A549 (cell line): ENCODE measurements around the gene XYLT1. TPM values are rescaled to one million over a fixed set of nuclear protein-coding genes. Genes with fewer than 3 reads are reported as not detected.

Experiments
- ATAC-seq, 2 experiments: fragments of 200-7000 bp in 1 of 2; fragments of >200 bp in 1 of 2; cut with Nextera tagmentation in 1 of 2; cut with Tn5 transposase in 1 of 2; 3 replicates each; pipeline versions ENCODE4 v1.8.0 to v1.9.1; 2018 to 2020; ENCODE audit warnings: mild to moderate bottlenecking in 1 of 2, moderate library complexity in 1 of 2
- CTCF ChIA-PET: fragments of 300-600 bp; sonication (Branson Sonifier 250); formaldehyde crosslinking; extraction: SDS; loops from one replicate; lab custom pipeline; 2021; ENCODE audit warnings: antibody characterized with exemption, inconsistent platforms; lab: Yijun Ruan, JAX
- POLR2A ChIA-PET: fragments of 350-600 bp; formaldehyde crosslinking; extraction: SDS; loops from one replicate; lab custom pipeline; 2021; ENCODE audit warnings: antibody characterized with exemption, inconsistent platforms; lab: Yijun Ruan, JAX
- DNase-seq, 2 experiments: peaks; one replicate each; pipeline versions ENCODE4 v3.0.0 to v3.0.0-alpha.2; 2011 to 2016; ENCODE audit warnings: low read depth in 1 of 2, low spot score in 1 of 2
- FAIRE-seq: peaks from 2 replicates; lab custom pipeline; 2011; peaks lifted over from hg19 to GRCh38; lab: Jason Lieb, UNC
- H3K27ac ChIP-seq, 2 experiments: fragments of >200 bp; sonication (Bioruptor Twin); formaldehyde crosslinking; 3 replicates each; pipeline ENCODE4 v1.5.1; 2016 to 2017
- H3K4me1 ChIP-seq: fragments of >200 bp; sonication (Bioruptor Twin); formaldehyde crosslinking; 3 replicates; pipeline ENCODE4 v1.6.1; 2016
- H3K4me2 ChIP-seq: fragments of >200 bp; sonication (Bioruptor Twin); formaldehyde crosslinking; 3 replicates; pipeline ENCODE4 v1.6.1; 2016
- H3K4me3 ChIP-seq: fragments of >200 bp; sonication (Bioruptor Twin); formaldehyde crosslinking; 3 replicates; pipeline ENCODE4 v1.5.1; 2016
- H3K9me3 ChIP-seq: fragments of >200 bp; sonication (Bioruptor Twin); formaldehyde crosslinking; 3 replicates; pipeline ENCODE4 v1.6.1; 2016
- ATOH8 ChIP-seq: fragments of 250-450 bp; sonication (Bioruptor Pico); IDR thresholded peaks from 2 replicates; pipeline ENCODE4 v1.5.0; 2020; ENCODE audit warnings: low read depth, mild to moderate bottlenecking, moderate library complexity
- BHLHE40 ChIP-seq: IDR thresholded peaks from 2 replicates; pipeline ENCODE4 v1.6.1; 2012; ENCODE audit warnings: low read depth, low read length, inconsistent platforms
- CBX2 ChIP-seq: fragments of 200-600 bp; sonication (generic); IDR thresholded peaks from 2 replicates; pipeline ENCODE4 v1.6.1; 2016; ENCODE audit warnings: low read depth, mild to moderate bottlenecking, borderline replicate concordance
- CHD2 ChIP-seq: fragments of 150-350 bp; IDR thresholded peaks from 2 replicates; pipeline ENCODE4 v1.6.1; 2014; ENCODE audit warnings: low read length; ENCODE audit not compliant: partially characterized antibody
- EHF ChIP-seq: fragments of 250-450 bp; sonication (Bioruptor Pico); IDR thresholded peaks from 2 replicates; pipeline ENCODE4 v1.5.0; 2020; ENCODE audit warnings: mild to moderate bottlenecking
- ELK1 ChIP-seq: fragments of 150-350 bp; IDR thresholded peaks from 2 replicates; pipeline ENCODE4 v1.6.1; 2014; ENCODE audit warnings: low read depth, mild to moderate bottlenecking, low read length
- ESRRA ChIP-seq: fragments of 150-350 bp; IDR thresholded peaks from 2 replicates; pipeline ENCODE4 v1.6.1; 2014; ENCODE audit warnings: mild to moderate bottlenecking, low read length, borderline replicate concordance
- FOSB ChIP-seq: fragments of 250-450 bp; sonication (Bioruptor Pico); IDR thresholded peaks from 2 replicates; pipeline ENCODE4 v1.5.0; 2020; ENCODE audit warnings: mild to moderate bottlenecking, moderate library complexity
- GATA3 ChIP-seq: IDR thresholded peaks from 2 replicates; pipeline ENCODE4 v1.6.1; 2012; ENCODE audit warnings: borderline replicate concordance
- HMGXB4 ChIP-seq: fragments of 250-450 bp; sonication (Bioruptor Pico); IDR thresholded peaks from 2 replicates; pipeline ENCODE4 v1.5.0; 2021; ENCODE audit warnings: mild to moderate bottlenecking, moderate library complexity, borderline replicate concordance
- HOXA7 ChIP-seq: fragments of 250-450 bp; sonication (Bioruptor Pico); IDR thresholded peaks from 2 replicates; pipeline ENCODE4 v1.5.0; 2020; ENCODE audit warnings: mild to moderate bottlenecking, moderate library complexity
- HOXB13 ChIP-seq: fragments of 250-450 bp; sonication (Bioruptor Pico); IDR thresholded peaks from 2 replicates; pipeline ENCODE4 v1.5.0; 2020; ENCODE audit warnings: low read depth, mild to moderate bottlenecking, moderate library complexity
- HOXB5 ChIP-seq: fragments of 250-450 bp; sonication (Bioruptor Pico); IDR thresholded peaks from 2 replicates; pipeline ENCODE4 v1.5.0; 2020; ENCODE audit warnings: mild to moderate bottlenecking, moderate library complexity
- KDM1A ChIP-seq: fragments of 200-600 bp; sonication (generic); IDR thresholded peaks from 2 replicates; pipeline ENCODE4 v1.6.1; 2016; ENCODE audit warnings: low read depth, mild to moderate bottlenecking
- MAZ ChIP-seq: fragments of 150-350 bp; IDR thresholded peaks from 2 replicates; pipeline ENCODE4 v1.6.1; 2014; ENCODE audit warnings: antibody characterized with exemption, low read depth, low read length, borderline replicate concordance
- MYC ChIP-seq: IDR thresholded peaks from 2 replicates; pipeline ENCODE4 v1.6.1; 2012; ENCODE audit warnings: mild to moderate bottlenecking, inconsistent platforms, low read length, improper control_type of control experiment, borderline replicate concordance
- NR3C1 ChIP-seq: fragments of >200 bp; sonication (Bioruptor Twin); formaldehyde crosslinking; IDR thresholded peaks from 3 replicates; pipeline ENCODE4 v1.6.1; 2017
- RCOR1 ChIP-seq: fragments of 150-350 bp; IDR thresholded peaks from 2 replicates; pipeline ENCODE4 v1.6.1; 2014; ENCODE audit warnings: antibody characterized with exemption, low read length, low read depth
- REST ChIP-seq: fragments of 200-600 bp; sonication (generic); IDR thresholded peaks from 2 replicates; pipeline ENCODE4 v1.6.1; 2016; ENCODE audit warnings: antibody characterized with exemption, mild to moderate bottlenecking, moderate library complexity
- RNF2 ChIP-seq: fragments of 200-600 bp; sonication (generic); IDR thresholded peaks from 2 replicates; pipeline ENCODE4 v1.6.1; 2016; ENCODE audit warnings: low read depth, mild to moderate bottlenecking, antibody characterized with exemption, moderate library complexity, borderline replicate concordance
- SMC3 ChIP-seq: fragments of >200 bp; sonication (Bioruptor Twin); formaldehyde crosslinking; IDR thresholded peaks from 3 replicates; pipeline ENCODE4 v1.6.1; 2018; ENCODE audit warnings: inconsistent platforms
- SREBF2 ChIP-seq: fragments of 450-650 bp; IDR thresholded peaks from 2 replicates; pipeline ENCODE4 v1.6.1; 2014; ENCODE audit warnings: mild to moderate bottlenecking, moderate library complexity
- TP53 ChIP-seq: fragments of 250-450 bp; sonication (Bioruptor Pico); IDR thresholded peaks from 2 replicates; pipeline ENCODE4 v1.5.0; 2021; ENCODE audit warnings: mild to moderate bottlenecking, moderate library complexity
- ZFP36 ChIP-seq: fragments of 450-650 bp; IDR thresholded peaks from 2 replicates; pipeline ENCODE4 v1.6.1; 2014; ENCODE audit warnings: borderline replicate concordance; ENCODE audit not compliant: partially characterized antibody
- ZNF302 ChIP-seq: fragments of 250-450 bp; sonication (Bioruptor Pico); IDR thresholded peaks from 2 replicates; pipeline ENCODE4 v1.9.0; 2021; ENCODE audit warnings: inconsistent platforms, mild to moderate bottlenecking, moderate library complexity
- ZSCAN20 ChIP-seq: fragments of 250-450 bp; sonication (Bioruptor Pico); IDR thresholded peaks from 2 replicates; pipeline ENCODE4 v1.8.0; 2022; ENCODE audit warnings: mild to moderate bottlenecking, moderate library complexity
- WGBS: methylation state at CpG from one replicate; pipeline ENCODE4 v1.1.6; 2017; ENCODE audit errors: missing lambda C conversion rate; 5-methylcytosine and 5-hydroxymethylcytosine counted together
- polyA plus RNA-seq, 4 experiments: library from polyadenylated mRNA; depleted of rRNA in 3 of 4; stranded (reverse); fragments of >200 nt; fragmentation: RNase III in 1 of 4; extraction: RNeasy Plus Mini Kit Qiagen cat#74134 plus additional on column Dnase treatment in 1 of 4; gene quantifications; 2 replicates in 3 of 4; 3 replicates in 1 of 4; pipeline ENCODE4 v1.2.3, GENCODE V29; 2011 to 2017

The XYLT1 gene
- polyA plus RNA-seq, 2 of the 4 experiments (the other 2 are of a cell fraction) = 0.78 to 0.88 TPM

GRCh38 chr16:17469741-17470181, 999 bp downstream of the XYLT1 start:
- no peak for FAIRE-seq
- Histone ChIP-seq H3K4me1 (peaks cover 12% of the 10 kb centered on the region; the same call in 2 of the 3 replicates), H3K9me3 (no peaks in the 10 kb centered on the region)
- TF ChIP-seq ZNF302 (CRISPR knock-in tag) (no peak), MAZ (no peak), ZSCAN20 (no peak), KDM1A (no peak), HOXA7 (no peak), CHD2 (no peak), MYC (no peak), NR3C1 (no peak), ATOH8 (CRISPR knock-in tag) (no peak), SMC3 (no peak)
- TF ChIP-seq, all 56 proteins: peak for 0
- ChIA-PET CTCF (no interaction called here), POLR2A (no interaction called here)
- WGBS = 23% methylated on average over 9 of the region's 16 CpGs
- DNase-seq = peak in 1 of 2 experiments; percentile 13
- ATAC-seq = peak in 1 of 2 experiments; percentile 37; a peak in 3 of 6 replicates
- Histone ChIP-seq H3K4me3 (peak overlapping the region; percentile 62), H3K27ac (peak overlapping the region in 1 of 2 experiments; percentile 85; a peak in 2 of 6 replicates), H3K4me2 (peak overlapping the region; percentile 83)

GRCh38 chr16:17469011-17469740, 1.6 kb downstream of the XYLT1 start:
- no peak for FAIRE-seq
- 42% methylated on average over 18 of the region's 18 CpGs for WGBS
- ChIA-PET CTCF (no interaction called here), POLR2A (no interaction called here)
- TF ChIP-seq BHLHE40 = no peak
- TF ChIP-seq FOSB = no peak
- TF ChIP-seq TP53 (CRISPR knock-in tag) = no peak
- TF ChIP-seq HOXB13 (CRISPR knock-in tag) = no peak
- no peak for TF ChIP-seq HMGXB4 (CRISPR knock-in tag)
- TF ChIP-seq ESRRA = no peak
- no peak for TF ChIP-seq RCOR1
- TF ChIP-seq EHF (CRISPR knock-in tag) = no peak
- TF ChIP-seq SREBF2 = no peak
- no peak for TF ChIP-seq ZFP36
- no peak for TF ChIP-seq CBX2
- TF ChIP-seq GATA3 = no peak
- no peak for TF ChIP-seq ELK1
- TF ChIP-seq RNF2 = no peak
- TF ChIP-seq HOXB5 (CRISPR knock-in tag) = no peak
- no peak for TF ChIP-seq REST
- peak overlapping the region; percentile 83 for H3K4me2 ChIP-seq
- ATAC-seq = peak in 1 of 2 experiments; percentile 33; a peak in 3 of 6 replicates
- DNase-seq = no peak
- H3K9me3 ChIP-seq = no peaks in the 10 kb centered on the region
- H3K4me3 ChIP-seq = no peak overlapping the region; the same call in 2 of the 3 replicates
- H3K4me1 ChIP-seq = peaks cover 12% of the 10 kb centered on the region; the same call in 2 of the 3 replicates
- H3K27ac ChIP-seq = no peak overlapping the region
